ENCODE measurements around the gene DPF1. TPM values are rescaled to one million over a fixed set of nuclear protein-coding genes. Genes with fewer than 3 reads are reported as not detected.
"Not testable (repeated sequence)": the region's sequence is repeated elsewhere in the genome, so short reads cannot be mapped to it uniquely, and the experiment has no call there.

DPF1 gene
- total and polyA plus RNA-seq, 4 donors = not detected

DNA sequence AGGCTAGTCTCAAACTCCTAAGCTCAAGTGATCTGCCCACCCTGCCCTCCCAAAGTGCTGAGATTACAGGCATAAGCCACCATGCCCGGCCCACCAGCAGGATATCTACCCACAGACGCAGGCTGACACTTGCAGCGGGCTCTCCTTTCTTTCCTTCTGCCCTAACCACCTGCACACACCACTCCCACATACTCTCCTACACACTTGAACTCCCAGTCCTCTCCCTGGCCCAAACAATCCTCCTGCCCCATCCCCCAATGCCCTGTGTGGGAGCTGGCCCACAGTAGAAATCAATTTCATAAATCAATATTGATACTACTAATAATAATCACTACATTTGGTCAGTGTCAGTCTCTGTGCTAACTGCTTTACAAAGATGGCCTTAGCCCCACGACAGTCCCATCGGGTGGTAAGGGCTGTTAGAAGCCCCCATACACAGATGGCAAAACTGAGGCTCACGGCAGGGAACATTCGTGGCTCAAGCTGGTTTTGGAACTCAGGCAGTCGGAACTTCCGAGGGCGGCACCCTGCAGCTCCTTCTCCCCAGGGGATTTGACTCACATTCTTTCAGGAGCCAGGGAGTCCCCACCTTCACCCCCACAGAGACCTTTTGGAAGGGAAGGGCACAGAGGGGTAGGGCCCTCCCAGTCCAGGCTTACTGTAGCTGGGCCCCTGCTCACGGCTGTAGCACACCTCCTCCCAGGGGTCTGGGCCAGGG, 3.4 kb upstream of the DPF1 start:
- peaks cover 0 to 10% (median 5%) of the 10 kb centered on the region in 4 donors for H3K4me1 ChIP-seq (ENCODE audit: control insufficient read depth in 4 of 4, insufficient read depth in 4 of 4, low read length in 3 of 4)
- 50% methylated on average over 11 of the region's 11 CpGs for WGBS
- H3K27ac ChIP-seq (ENCODE audit: low read depth in 1 of 2, low read length in 2 of 2) = no peak overlapping the region
- H3K4me3 ChIP-seq (ENCODE audit: low read depth in 1 of 3, low read length in 3 of 3) = no peak overlapping the region
- no peak overlapping the region for H3K9ac ChIP-seq (ENCODE audit: low read depth in 1 of 2, low read length in 2 of 2)
- TF ChIP-seq FOXA1 (IDR thresholded peaks at IDR 0.05) = no peak
- no peak for TF ChIP-seq GABPA (IDR thresholded peaks at IDR 0.05 in 1 of 2, conservative IDR thresholded peaks at IDR 0.05 in 1 of 2)
- no peak for TF ChIP-seq RXRA (IDR thresholded peaks at IDR 0.05)
- TF ChIP-seq NR2F2 (IDR thresholded peaks at IDR 0.05) = no peak
- TF ChIP-seq HNF4A (conservative IDR thresholded peaks at IDR 0.05) = no peak
- TF ChIP-seq, protein P1, sequence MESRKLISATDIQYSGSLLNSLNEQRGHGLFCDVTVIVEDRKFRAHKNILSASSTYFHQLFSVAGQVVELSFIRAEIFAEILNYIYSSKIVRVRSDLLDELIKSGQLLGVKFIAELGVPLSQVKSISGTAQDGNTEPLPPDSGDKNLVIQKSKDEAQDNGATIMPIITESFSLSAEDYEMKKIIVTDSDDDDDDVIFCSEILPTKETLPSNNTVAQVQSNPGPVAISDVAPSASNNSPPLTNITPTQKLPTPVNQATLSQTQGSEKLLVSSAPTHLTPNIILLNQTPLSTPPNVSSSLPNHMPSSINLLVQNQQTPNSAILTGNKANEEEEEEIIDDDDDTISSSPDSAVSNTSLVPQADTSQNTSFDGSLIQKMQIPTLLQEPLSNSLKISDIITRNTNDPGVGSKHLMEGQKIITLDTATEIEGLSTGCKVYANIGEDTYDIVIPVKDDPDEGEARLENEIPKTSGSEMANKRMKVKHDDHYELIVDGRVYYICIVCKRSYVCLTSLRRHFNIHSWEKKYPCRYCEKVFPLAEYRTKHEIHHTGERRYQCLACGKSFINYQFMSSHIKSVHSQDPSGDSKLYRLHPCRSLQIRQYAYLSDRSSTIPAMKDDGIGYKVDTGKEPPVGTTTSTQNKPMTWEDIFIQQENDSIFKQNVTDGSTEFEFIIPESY (IDR thresholded peaks at IDR 0.05) = no peak
- no peak for TF ChIP-seq JUND (IDR thresholded peaks at IDR 0.05)
- no peak for TF ChIP-seq TAF1 (conservative IDR thresholded peaks at IDR 0.05)
- TF ChIP-seq, protein P2, sequence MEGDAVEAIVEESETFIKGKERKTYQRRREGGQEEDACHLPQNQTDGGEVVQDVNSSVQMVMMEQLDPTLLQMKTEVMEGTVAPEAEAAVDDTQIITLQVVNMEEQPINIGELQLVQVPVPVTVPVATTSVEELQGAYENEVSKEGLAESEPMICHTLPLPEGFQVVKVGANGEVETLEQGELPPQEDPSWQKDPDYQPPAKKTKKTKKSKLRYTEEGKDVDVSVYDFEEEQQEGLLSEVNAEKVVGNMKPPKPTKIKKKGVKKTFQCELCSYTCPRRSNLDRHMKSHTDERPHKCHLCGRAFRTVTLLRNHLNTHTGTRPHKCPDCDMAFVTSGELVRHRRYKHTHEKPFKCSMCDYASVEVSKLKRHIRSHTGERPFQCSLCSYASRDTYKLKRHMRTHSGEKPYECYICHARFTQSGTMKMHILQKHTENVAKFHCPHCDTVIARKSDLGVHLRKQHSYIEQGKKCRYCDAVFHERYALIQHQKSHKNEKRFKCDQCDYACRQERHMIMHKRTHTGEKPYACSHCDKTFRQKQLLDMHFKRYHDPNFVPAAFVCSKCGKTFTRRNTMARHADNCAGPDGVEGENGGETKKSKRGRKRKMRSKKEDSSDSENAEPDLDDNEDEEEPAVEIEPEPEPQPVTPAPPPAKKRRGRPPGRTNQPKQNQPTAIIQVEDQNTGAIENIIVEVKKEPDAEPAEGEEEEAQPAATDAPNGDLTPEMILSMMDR (IDR thresholded peaks at IDR 0.05; ENCODE audit: low read depth, low read length, missing input control) = no peak
- no peak for TF ChIP-seq FOXA2 (IDR thresholded peaks at IDR 0.05)
- TF ChIP-seq YY1 (IDR thresholded peaks at IDR 0.05) = no peak
- TF ChIP-seq, protein P3, sequence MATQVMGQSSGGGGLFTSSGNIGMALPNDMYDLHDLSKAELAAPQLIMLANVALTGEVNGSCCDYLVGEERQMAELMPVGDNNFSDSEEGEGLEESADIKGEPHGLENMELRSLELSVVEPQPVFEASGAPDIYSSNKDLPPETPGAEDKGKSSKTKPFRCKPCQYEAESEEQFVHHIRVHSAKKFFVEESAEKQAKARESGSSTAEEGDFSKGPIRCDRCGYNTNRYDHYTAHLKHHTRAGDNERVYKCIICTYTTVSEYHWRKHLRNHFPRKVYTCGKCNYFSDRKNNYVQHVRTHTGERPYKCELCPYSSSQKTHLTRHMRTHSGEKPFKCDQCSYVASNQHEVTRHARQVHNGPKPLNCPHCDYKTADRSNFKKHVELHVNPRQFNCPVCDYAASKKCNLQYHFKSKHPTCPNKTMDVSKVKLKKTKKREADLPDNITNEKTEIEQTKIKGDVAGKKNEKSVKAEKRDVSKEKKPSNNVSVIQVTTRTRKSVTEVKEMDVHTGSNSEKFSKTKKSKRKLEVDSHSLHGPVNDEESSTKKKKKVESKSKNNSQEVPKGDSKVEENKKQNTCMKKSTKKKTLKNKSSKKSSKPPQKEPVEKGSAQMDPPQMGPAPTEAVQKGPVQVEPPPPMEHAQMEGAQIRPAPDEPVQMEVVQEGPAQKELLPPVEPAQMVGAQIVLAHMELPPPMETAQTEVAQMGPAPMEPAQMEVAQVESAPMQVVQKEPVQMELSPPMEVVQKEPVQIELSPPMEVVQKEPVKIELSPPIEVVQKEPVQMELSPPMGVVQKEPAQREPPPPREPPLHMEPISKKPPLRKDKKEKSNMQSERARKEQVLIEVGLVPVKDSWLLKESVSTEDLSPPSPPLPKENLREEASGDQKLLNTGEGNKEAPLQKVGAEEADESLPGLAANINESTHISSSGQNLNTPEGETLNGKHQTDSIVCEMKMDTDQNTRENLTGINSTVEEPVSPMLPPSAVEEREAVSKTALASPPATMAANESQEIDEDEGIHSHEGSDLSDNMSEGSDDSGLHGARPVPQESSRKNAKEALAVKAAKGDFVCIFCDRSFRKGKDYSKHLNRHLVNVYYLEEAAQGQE (IDR thresholded peaks at IDR 0.05) = no peak
- TF ChIP-seq SP1 (IDR thresholded peaks at IDR 0.05) = no peak
- no peak for TF ChIP-seq RAD21 (IDR thresholded peaks at IDR 0.05)
- TF ChIP-seq HNF4G (IDR thresholded peaks at IDR 0.05) = no peak
- no peak for TF ChIP-seq EGR1 (IDR thresholded peaks at IDR 0.05; ENCODE audit: low read depth in 2 of 2)
- no peaks in the 10 kb centered on the region for H3K9me3 ChIP-seq (ENCODE audit: control insufficient read depth in 4 of 4, low read length in 3 of 4)
- DNase-seq (ENCODE audit: low spot score) = no peak
- peaks cover 3 to 21% (median 8%) of the 10 kb centered on the region in 4 donors for H3K27me3 ChIP-seq (ENCODE audit: control insufficient read depth in 4 of 4, insufficient read depth in 4 of 4, low read length in 3 of 4)
- H3K36me3 ChIP-seq (ENCODE audit: control insufficient read depth in 4 of 4, insufficient read depth in 3 of 4, low read depth in 1 of 4, low read length in 3 of 4) = no peaks in the 10 kb centered on the region

DNA sequence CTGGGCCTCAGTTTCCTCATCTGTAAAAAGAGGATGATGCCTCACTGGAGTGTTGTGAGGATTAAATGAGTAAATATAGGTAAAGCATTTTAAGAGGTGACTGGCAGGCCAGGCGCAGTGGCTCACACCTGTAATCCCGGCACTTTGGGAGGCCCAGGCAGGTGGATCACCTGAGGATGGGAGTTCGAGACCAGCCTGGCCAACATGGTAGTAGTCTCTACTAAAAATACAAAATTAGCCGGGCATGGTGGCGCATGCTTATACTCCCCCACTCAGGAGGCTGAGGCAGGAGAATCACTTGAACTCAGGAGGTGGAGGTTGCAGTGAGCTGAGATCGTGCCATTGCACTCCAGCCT, 819 bp upstream of the DPF1 start:
- not testable (repeated sequence) for H3K4me3 ChIP-seq (ENCODE audit: low read depth in 1 of 3, low read length in 3 of 3); DNase-seq (ENCODE audit: low spot score); H3K27ac ChIP-seq (ENCODE audit: low read depth in 1 of 2, low read length in 2 of 2); H3K9me3 ChIP-seq (ENCODE audit: control insufficient read depth in 4 of 4, low read length in 3 of 4); H3K36me3 ChIP-seq (ENCODE audit: control insufficient read depth in 4 of 4, insufficient read depth in 3 of 4, low read depth in 1 of 4, low read length in 3 of 4); H3K9ac ChIP-seq (ENCODE audit: low read depth in 1 of 2, low read length in 2 of 2)
- H3K27me3 ChIP-seq (ENCODE audit: control insufficient read depth in 4 of 4, insufficient read depth in 4 of 4, low read length in 3 of 4) = peaks cover 3 to 19% (median 8%) of the 10 kb centered on the region in 4 donors
- H3K4me1 ChIP-seq (ENCODE audit: control insufficient read depth in 4 of 4, insufficient read depth in 4 of 4, low read length in 3 of 4) = peaks cover 0 to 10% (median 5%) of the 10 kb centered on the region in 4 donors
- WGBS = 88% methylated on average over 6 of the region's 6 CpGs

Measured in liver (tissue), 9 donors.